ENCODE results near the gene LILRA5. TPM values are rescaled to one million over a fixed set of nuclear protein-coding genes. Genes with fewer than 3 reads are reported as not detected.

The LILRA5 gene
- total RNA-seq, 1 experiment from 2014 or later, result not detected

- in situ Hi-C loops (cut with HindIII; ENCODE audit: low pct_unique_long_range_greater_than_20kb, low sequenced_read_pairs), result no loop called here
- DNase-seq (ENCODE audit: low read depth, low spot score), result peak; percentile 78
Measured at GRCh38 chr19:54266133-54266532, 46.8 kb downstream of the LILRA5 start.

DNA sequence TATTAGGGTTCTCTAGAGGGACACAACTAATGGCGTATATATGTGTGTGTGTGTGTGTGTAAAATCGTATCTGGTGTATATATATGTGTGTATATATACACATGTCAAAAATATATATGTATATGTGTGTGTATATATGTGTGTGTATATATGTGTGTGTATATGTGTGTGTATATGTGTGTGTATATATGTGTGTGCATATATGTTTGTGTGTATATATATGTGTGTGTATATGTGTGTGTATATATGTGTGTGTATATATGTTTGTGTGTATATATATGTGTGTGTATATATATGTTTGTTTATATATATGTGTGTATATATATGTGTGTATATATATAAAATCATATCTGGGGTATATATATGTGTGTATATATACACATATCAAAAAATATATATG lies 50.5 kb downstream of the LILRA5 start:
- in situ Hi-C loops (cut with HindIII; ENCODE audit: low pct_unique_long_range_greater_than_20kb, low sequenced_read_pairs), result no loop called here
- no peak for DNase-seq (ENCODE audit: low read depth, low spot score)

DNA sequence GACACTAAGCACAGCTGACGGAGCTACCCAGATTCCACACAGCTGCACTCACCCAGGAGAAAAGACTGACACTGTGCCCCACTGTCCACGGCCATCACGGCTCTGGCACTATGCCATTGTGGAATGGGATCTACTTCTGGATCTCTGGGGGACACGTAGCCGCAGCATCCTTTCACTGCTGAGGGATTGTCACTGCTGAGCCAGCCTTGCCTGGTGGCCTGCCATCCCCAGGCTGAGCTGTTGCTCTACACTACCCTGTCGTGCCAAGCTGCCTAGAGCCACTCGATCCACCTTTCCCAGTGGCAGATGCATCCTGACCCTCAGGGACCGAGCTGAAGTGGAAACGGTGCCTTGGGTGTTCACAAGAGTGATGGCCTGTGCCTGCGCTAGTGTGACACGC lies 50.9 kb downstream of the LILRA5 start:
- DNase-seq (ENCODE audit: low read depth, low spot score), result no peak
- in situ Hi-C loops (cut with HindIII; ENCODE audit: low pct_unique_long_range_greater_than_20kb, low sequenced_read_pairs), result no loop called here

GRCh38 chr19:54257116-54257480 lies 55.9 kb downstream of the LILRA5 start, which contains the start of gene LILRB5:
Gene LILRB5 (minus strand): TSS chr19:54257273. CDS start chr19:54257193, 80 bp downstream.
- in situ Hi-C loops (cut with HindIII; ENCODE audit: low pct_unique_long_range_greater_than_20kb, low sequenced_read_pairs), result no loop called here
- DNase-seq (ENCODE audit: low read depth, low spot score), result no peak

Small RNA genes within 50 kb of the gene (small RNA-seq; reads per million reads assigned to genes)
- gene AC245884.12, result 0 reads per million in 2 experiments
- 0 reads per million in 2 experiments for gene MIR4752
- 0 reads per million in 2 experiments for gene RNU6-1307P

Other genes with a start within 250 kb of the LILRA5 start
- gene VSTM1, start 249.3 kb downstream of the LILRA5 start, total RNA-seq (2014; rRNA removed; shearing (Covaris generic)), result not detected in 2 replicates
- not detected in 2 replicates for gene TARM1, start 231.8 kb downstream of the LILRA5 start, total RNA-seq (2014; rRNA removed; shearing (Covaris generic))
- gene OSCAR, start 212.4 kb downstream of the LILRA5 start, total RNA-seq (2014; rRNA removed; shearing (Covaris generic)), result not detected in 2 replicates
- 43.1 and 48.5 TPM in 2 replicates for gene NDUFA3, start 210.3 kb downstream of the LILRA5 start, total RNA-seq (2014; rRNA removed; shearing (Covaris generic))
- gene TFPT, start 197.5 kb downstream of the LILRA5 start, total RNA-seq (2014; rRNA removed; shearing (Covaris generic)), result 33.4 and 39.5 TPM in 2 replicates
- 49.4 and 62.4 TPM in 2 replicates for gene PRPF31, start 197.4 kb downstream of the LILRA5 start, total RNA-seq (2014; rRNA removed; shearing (Covaris generic))
- 5.4 and 7.7 TPM in 2 replicates for gene CNOT3, start 175.4 kb downstream of the LILRA5 start, total RNA-seq (2014; rRNA removed; shearing (Covaris generic))
- gene LENG1, start 153.4 kb downstream of the LILRA5 start, total RNA-seq (2014; rRNA removed; shearing (Covaris generic)), result 10.6 and 10.8 TPM in 2 replicates
- not detected in 2 replicates for gene TMC4, start 140.0 kb downstream of the LILRA5 start, total RNA-seq (2014; rRNA removed; shearing (Covaris generic))
- gene MBOAT7, start 123.6 kb downstream of the LILRA5 start, total RNA-seq (2014; rRNA removed; shearing (Covaris generic)), result 32.8 and 33.6 TPM in 2 replicates
- 46.1 and 49.0 TPM in 2 replicates for gene TSEN34, start 121.9 kb downstream of the LILRA5 start, total RNA-seq (2014; rRNA removed; shearing (Covaris generic))
- 2,354 and 2,678 TPM in 2 replicates for gene RPS9, start 112.3 kb downstream of the LILRA5 start, total RNA-seq (2014; rRNA removed; shearing (Covaris generic))
- 1.1 TPM in 1 of 2 replicates, not detected in the other for gene LILRB3, start 90.2 kb downstream of the LILRA5 start, total RNA-seq (2014; rRNA removed; shearing (Covaris generic))
- gene LILRA6, start 70.4 kb downstream of the LILRA5 start, total RNA-seq (2014; rRNA removed; shearing (Covaris generic)), result 0.16 TPM in 1 of 2 replicates, not detected in the other
- gene LILRB5, start 55.9 kb downstream of the LILRA5 start, total RNA-seq (2014; rRNA removed; shearing (Covaris generic)), result not detected in 2 replicates
- gene LILRB2, start 32.1 kb downstream of the LILRA5 start, total RNA-seq (2014; rRNA removed; shearing (Covaris generic)), result not detected in 2 replicates
- not detected in 2 replicates for gene LILRA4, start 26.0 kb upstream of the LILRA5 start, total RNA-seq (2014; rRNA removed; shearing (Covaris generic))
- not detected in 2 replicates for gene LAIR1, start 51.8 kb upstream of the LILRA5 start, total RNA-seq (2014; rRNA removed; shearing (Covaris generic))
- gene TTYH1, start 102.3 kb upstream of the LILRA5 start, total RNA-seq (2014; rRNA removed; shearing (Covaris generic)), result 0.77 and 0.93 TPM in 2 replicates
- 7.8 and 8.5 TPM in 2 replicates for gene LENG8, start 136.0 kb upstream of the LILRA5 start, total RNA-seq (2014; rRNA removed; shearing (Covaris generic))
- gene LENG9, start 150.6 kb upstream of the LILRA5 start, total RNA-seq (2014; rRNA removed; shearing (Covaris generic)), result 6.1 and 7.2 TPM in 2 replicates
- gene CDC42EP5, start 160.1 kb upstream of the LILRA5 start, total RNA-seq (2014; rRNA removed; shearing (Covaris generic)), result 0.26 and 0.43 TPM in 2 replicates
- not detected in 2 replicates for gene LAIR2, start 189.7 kb upstream of the LILRA5 start, total RNA-seq (2014; rRNA removed; shearing (Covaris generic))